Esophagus squamous epithelium (tissue), 4 donors: ENCODE results near the gene BAIAP2.

Experiments used
- POLR2A ChIP-seq, 4 donors: fragments of 450-650 bp; IDR thresholded peaks; one replicate each; pipeline ENCODE4 v1.6.1; 2017; ENCODE audit warnings: antibody characterized with exemption in 4 of 4, mild to moderate bottlenecking in 4 of 4, moderate library complexity in 3 of 4
- TF ChIP-seq, protein P1 (sequence below), 6 experiments: fragments of 450-650 bp in 4 of 6; fragments of 200-600 bp in 2 of 6; sonication (generic) in 2 of 6; IDR thresholded peaks; one replicate each; pipeline ENCODE4 v1.5.1; 2016 to 2019; ENCODE audit warnings: antibody characterized with exemption in 6 of 6, mild to moderate bottlenecking in 4 of 6, moderate library complexity in 4 of 6

DNA sequence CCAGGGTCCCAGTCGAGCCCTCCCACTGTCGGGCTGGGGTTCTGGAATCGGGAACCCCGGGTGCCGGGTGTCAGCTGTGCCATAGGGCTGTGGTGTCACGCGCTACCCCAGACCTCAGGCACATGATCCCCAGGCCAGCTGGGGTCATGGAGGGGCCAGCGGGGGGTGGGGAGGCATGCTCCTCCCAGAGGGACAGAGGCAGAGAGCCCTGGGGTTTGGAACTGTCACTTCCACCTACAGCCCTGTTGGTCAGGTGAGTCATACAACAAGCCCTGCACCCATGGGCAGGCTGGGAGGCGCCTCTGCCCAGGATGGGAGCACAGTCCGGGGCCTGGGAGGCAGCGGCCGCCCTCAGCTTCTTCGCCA, 63.0 kb downstream of the BAIAP2 start:
- TF ChIP-seq, protein P1, sequence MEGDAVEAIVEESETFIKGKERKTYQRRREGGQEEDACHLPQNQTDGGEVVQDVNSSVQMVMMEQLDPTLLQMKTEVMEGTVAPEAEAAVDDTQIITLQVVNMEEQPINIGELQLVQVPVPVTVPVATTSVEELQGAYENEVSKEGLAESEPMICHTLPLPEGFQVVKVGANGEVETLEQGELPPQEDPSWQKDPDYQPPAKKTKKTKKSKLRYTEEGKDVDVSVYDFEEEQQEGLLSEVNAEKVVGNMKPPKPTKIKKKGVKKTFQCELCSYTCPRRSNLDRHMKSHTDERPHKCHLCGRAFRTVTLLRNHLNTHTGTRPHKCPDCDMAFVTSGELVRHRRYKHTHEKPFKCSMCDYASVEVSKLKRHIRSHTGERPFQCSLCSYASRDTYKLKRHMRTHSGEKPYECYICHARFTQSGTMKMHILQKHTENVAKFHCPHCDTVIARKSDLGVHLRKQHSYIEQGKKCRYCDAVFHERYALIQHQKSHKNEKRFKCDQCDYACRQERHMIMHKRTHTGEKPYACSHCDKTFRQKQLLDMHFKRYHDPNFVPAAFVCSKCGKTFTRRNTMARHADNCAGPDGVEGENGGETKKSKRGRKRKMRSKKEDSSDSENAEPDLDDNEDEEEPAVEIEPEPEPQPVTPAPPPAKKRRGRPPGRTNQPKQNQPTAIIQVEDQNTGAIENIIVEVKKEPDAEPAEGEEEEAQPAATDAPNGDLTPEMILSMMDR (IDR thresholded peaks at IDR 0.05): no peak
- no peak for TF ChIP-seq POLR2A (IDR thresholded peaks at IDR 0.05)
